Neural cell (in vitro differentiated cells): ENCODE results near the gene SDK2. TPM values are rescaled to one million over a fixed set of nuclear protein-coding genes. Genes with fewer than 3 reads are reported as not detected.

Source experiments
- H2AFZ ChIP-seq: fragments of 200-600, 300-800 bp; sonication (generic), shearing (Covaris generic); 2 replicates; pipeline ENCODE4 v1.6.0; 2014; ENCODE audit warnings: low read depth, mild to moderate bottlenecking, antibody characterized with exemption, low read length, moderate library complexity
- H3F3A ChIP-seq: fragments of 200-600 bp; shearing (Covaris generic); 2 replicates; pipeline ENCODE4 v1.6.1; 2016; ENCODE audit warnings: mild to moderate bottlenecking, moderate library complexity, mixed read lengths, antibody characterized with exemption, low read length; ENCODE audit not compliant: insufficient read depth, poor library complexity, severe bottlenecking
- H3K27ac ChIP-seq: fragments of 200-600, 300-800 bp; sonication (generic), shearing (Covaris generic); 2 replicates; pipeline ENCODE4 v1.5.1; 2014; ENCODE audit warnings: mild to moderate bottlenecking, low read length, moderate library complexity
- H3K27me3 ChIP-seq: fragments of 300-800, 200-600 bp; sonication (generic), shearing (Covaris generic); 2 replicates; pipeline ENCODE4 v1.6.0; 2014; ENCODE audit warnings: mild to moderate bottlenecking, low read depth, low read length, moderate library complexity; ENCODE audit not compliant: insufficient read depth
- H3K36me3 ChIP-seq: fragments of 300-800, 200-600 bp; sonication (generic), shearing (Covaris generic); 2 replicates; pipeline ENCODE4 v1.5.1; 2014; ENCODE audit warnings: mild to moderate bottlenecking, antibody characterized with exemption, low read length, moderate library complexity; ENCODE audit not compliant: insufficient read depth
- H3K4me2 ChIP-seq: fragments of 300-800, 200-600 bp; sonication (generic), shearing (Covaris generic); 2 replicates; pipeline ENCODE4 v1.6.0; 2014; ENCODE audit warnings: mild to moderate bottlenecking, low read length
- H3K4me3 ChIP-seq: fragments of 300-800, 200-600 bp; sonication (generic), shearing (Covaris generic); 2 replicates; pipeline ENCODE4 v1.5.1; 2014; ENCODE audit warnings: mild to moderate bottlenecking, low read length, moderate library complexity
- H3K79me2 ChIP-seq: fragments of 200-600 bp; shearing (Covaris generic); replicated peaks from 2 replicates; pipeline ENCODE4 v1.6.0; 2014; ENCODE audit warnings: mild to moderate bottlenecking, low read length, moderate library complexity; ENCODE audit not compliant: insufficient read depth
- H3K9ac ChIP-seq: fragments of 300-800, 200-600 bp; sonication (generic), shearing (Covaris generic); 2 replicates; pipeline ENCODE4 v1.6.1; 2016; ENCODE audit warnings: mild to moderate bottlenecking, low read length, mixed read lengths
- H3K9me2 ChIP-seq: fragments of 200-600 bp; shearing (Covaris generic); 2 replicates; pipeline ENCODE4 v1.6.1; 2016; ENCODE audit warnings: mild to moderate bottlenecking, low read length, mixed read lengths; ENCODE audit not compliant: insufficient read depth
- H3K9me3 ChIP-seq: fragments of 200-600, 300-800 bp; sonication (generic), shearing (Covaris generic); 2 replicates; pipeline ENCODE4 v1.6.1; 2016; ENCODE audit warnings: mild to moderate bottlenecking, mixed run types, low read length, moderate library complexity, mixed read lengths
- H4K20me1 ChIP-seq: fragments of 200-600 bp; shearing (Covaris generic); 2 replicates; pipeline ENCODE4 v1.6.1; 2016; ENCODE audit warnings: mild to moderate bottlenecking, mixed run types; ENCODE audit not compliant: insufficient read depth
- EP300 ChIP-seq: fragments of 450-650 bp; conservative IDR thresholded peaks from 2 replicates; pipeline ENCODE4 v1.6.1; 2014; ENCODE audit warnings: antibody characterized with exemption, mild to moderate bottlenecking, moderate library complexity; ENCODE audit not compliant: poor library complexity, severe bottlenecking
- EZH2 ChIP-seq: fragments of 200-600, 300-800 bp; shearing (Covaris generic), sonication (generic); IDR thresholded peaks from 2 replicates; pipeline ENCODE4 v1.6.1; 2014; ENCODE audit warnings: antibody characterized with exemption, low read length, borderline replicate concordance, mild to moderate bottlenecking; ENCODE audit not compliant: insufficient read depth, poor library complexity, severe bottlenecking
- MXI1 ChIP-seq: fragments of 450-650 bp; conservative IDR thresholded peaks from 2 replicates; pipeline ENCODE4 v1.6.1; 2014; ENCODE audit warnings: antibody characterized with exemption, mild to moderate bottlenecking; ENCODE audit not compliant: poor library complexity, severe bottlenecking
- POLR2AphosphoS5 ChIP-seq: IDR thresholded peaks from 2 replicates; pipeline ENCODE4 v1.6.1; 2012
- RAD21 ChIP-seq: fragments of 450-650 bp; conservative IDR thresholded peaks from 2 replicates; pipeline ENCODE4 v1.6.1; 2014; ENCODE audit warnings: antibody characterized with exemption, mild to moderate bottlenecking, moderate library complexity
- REST ChIP-seq: IDR thresholded peaks from 2 replicates; pipeline ENCODE4 v1.6.1; 2012; ENCODE audit warnings: borderline replicate concordance
- SMC3 ChIP-seq: fragments of 450-650 bp; conservative IDR thresholded peaks from 2 replicates; pipeline ENCODE4 v1.6.1; 2014; ENCODE audit warnings: antibody characterized with exemption, mild to moderate bottlenecking, moderate library complexity; ENCODE audit not compliant: poor library complexity
- TAF1 ChIP-seq: IDR thresholded peaks from 2 replicates; pipeline ENCODE4 v1.6.1; 2012; ENCODE audit warnings: low read depth
- polyA plus RNA-seq: library from polyadenylated mRNA; depleted of rRNA; stranded (reverse); fragments of >200 nt; gene quantifications from 2 replicates; pipeline ENCODE4 v1.2.3, GENCODE V29; 2014
- TF ChIP-seq, protein P1 (sequence below): fragments of 450-650 bp; IDR thresholded peaks from 2 replicates; pipeline ENCODE4 v1.5.1; 2014; ENCODE audit warnings: antibody characterized with exemption, mild to moderate bottlenecking, moderate library complexity; ENCODE audit not compliant: poor library complexity, severe bottlenecking

The SDK2 gene
- polyA plus RNA-seq, 1 donor from 2014 or later: 0.73 TPM

DNA sequence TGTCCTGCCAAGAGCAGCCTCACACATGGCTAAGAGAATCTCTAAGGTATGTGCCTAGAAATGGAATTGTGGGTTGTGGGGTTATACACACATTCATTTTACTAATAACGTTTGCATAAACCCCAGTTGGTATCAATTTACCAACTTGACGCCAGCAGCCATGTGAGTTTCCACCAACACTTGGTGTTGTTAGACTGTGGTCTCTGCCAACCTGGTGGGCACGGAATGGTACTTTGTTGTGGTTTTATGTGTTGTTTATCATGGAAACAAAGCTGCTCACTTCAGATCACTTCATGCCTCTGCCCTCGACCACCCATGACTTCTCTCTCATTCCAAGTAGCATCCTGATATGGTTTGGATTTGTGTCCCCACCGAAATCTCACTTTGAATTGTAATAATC lies 180.4 kb downstream of the SDK2 start:
- H3F3A ChIP-seq: no peaks in the 10 kb centered on the region
- H4K20me1 ChIP-seq: no peaks in the 10 kb centered on the region
- no peaks in the 10 kb centered on the region for H3K79me2 ChIP-seq
- no peak overlapping the region for H3K4me2 ChIP-seq
- peak overlapping the region; percentile 28 for H3K9ac ChIP-seq
- H3K4me3 ChIP-seq: no peak overlapping the region
- TF ChIP-seq TAF1: no peak
- TF ChIP-seq POLR2AphosphoS5: no peak
- TF ChIP-seq, protein P1, sequence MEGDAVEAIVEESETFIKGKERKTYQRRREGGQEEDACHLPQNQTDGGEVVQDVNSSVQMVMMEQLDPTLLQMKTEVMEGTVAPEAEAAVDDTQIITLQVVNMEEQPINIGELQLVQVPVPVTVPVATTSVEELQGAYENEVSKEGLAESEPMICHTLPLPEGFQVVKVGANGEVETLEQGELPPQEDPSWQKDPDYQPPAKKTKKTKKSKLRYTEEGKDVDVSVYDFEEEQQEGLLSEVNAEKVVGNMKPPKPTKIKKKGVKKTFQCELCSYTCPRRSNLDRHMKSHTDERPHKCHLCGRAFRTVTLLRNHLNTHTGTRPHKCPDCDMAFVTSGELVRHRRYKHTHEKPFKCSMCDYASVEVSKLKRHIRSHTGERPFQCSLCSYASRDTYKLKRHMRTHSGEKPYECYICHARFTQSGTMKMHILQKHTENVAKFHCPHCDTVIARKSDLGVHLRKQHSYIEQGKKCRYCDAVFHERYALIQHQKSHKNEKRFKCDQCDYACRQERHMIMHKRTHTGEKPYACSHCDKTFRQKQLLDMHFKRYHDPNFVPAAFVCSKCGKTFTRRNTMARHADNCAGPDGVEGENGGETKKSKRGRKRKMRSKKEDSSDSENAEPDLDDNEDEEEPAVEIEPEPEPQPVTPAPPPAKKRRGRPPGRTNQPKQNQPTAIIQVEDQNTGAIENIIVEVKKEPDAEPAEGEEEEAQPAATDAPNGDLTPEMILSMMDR: no peak
- TF ChIP-seq RAD21: no peak
- TF ChIP-seq SMC3: no peak
- no peak for TF ChIP-seq EP300
- no peak for TF ChIP-seq MXI1
- no peak for TF ChIP-seq REST
- H3K27me3 ChIP-seq: no peaks in the 10 kb centered on the region
- H3K9me2 ChIP-seq: no peaks in the 10 kb centered on the region
- no peaks in the 10 kb centered on the region for H3K36me3 ChIP-seq
- H3K9me3 ChIP-seq: no peaks in the 10 kb centered on the region
- H3K27ac ChIP-seq: no peak overlapping the region
- H2AFZ ChIP-seq: no peak overlapping the region

DNA sequence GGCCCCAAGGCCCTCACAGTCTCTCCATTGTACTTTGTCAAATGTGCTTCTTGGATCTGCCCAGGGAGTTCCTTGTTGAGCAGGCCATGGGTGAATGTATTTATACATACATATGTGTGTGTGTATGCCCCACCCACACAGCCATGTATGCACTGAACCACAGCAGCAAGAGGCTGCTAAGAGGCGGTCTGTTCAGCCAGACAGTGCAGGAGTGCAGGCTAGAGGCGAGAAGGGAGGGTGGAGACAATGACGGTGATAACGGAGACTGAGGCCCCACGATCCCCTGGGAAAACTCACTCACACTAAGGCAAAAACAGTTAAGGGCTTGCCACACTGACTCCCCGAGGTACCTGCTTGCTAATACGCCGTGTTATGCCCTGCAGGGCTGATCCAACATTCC lies 181.4 kb downstream of the SDK2 start:
- Histone ChIP-seq H3F3A (no peaks in the 10 kb centered on the region), H3K79me2 (no peaks in the 10 kb centered on the region), H3K36me3 (no peaks in the 10 kb centered on the region), H4K20me1 (no peaks in the 10 kb centered on the region), H3K27ac (peak overlapping the region; percentile 56), H3K9ac (peak overlapping the region; percentile 28), H3K9me2 (no peaks in the 10 kb centered on the region), H3K27me3 (no peaks in the 10 kb centered on the region), H3K9me3 (no peaks in the 10 kb centered on the region), H2AFZ (no peak overlapping the region), H3K4me2 (no peak overlapping the region), H3K4me3 (no peak overlapping the region)
- TF ChIP-seq POLR2AphosphoS5 (peak; percentile 11), EP300 (no peak)

GRCh38 chr17:73459980-73460379 lies 184.3 kb downstream of the SDK2 start:
- Histone ChIP-seq H3K9ac (no peak overlapping the region), H3K4me3 (no peak overlapping the region), H3K27ac (no peak overlapping the region), H3K9me3 (no peaks in the 10 kb centered on the region), H2AFZ (no peak overlapping the region), H3K79me2 (no peaks in the 10 kb centered on the region), H3K4me2 (no peak overlapping the region), H4K20me1 (no peaks in the 10 kb centered on the region), H3K9me2 (no peaks in the 10 kb centered on the region), H3K36me3 (no peaks in the 10 kb centered on the region), H3F3A (no peaks in the 10 kb centered on the region), H3K27me3 (no peaks in the 10 kb centered on the region)
- TF ChIP-seq EP300 (no peak), RAD21 (no peak), EZH2 (no peak), TAF1 (no peak)
